Measurements from ENCODE around the gene APCDD1.
"Not testable (repeated sequence)": the region's sequence is repeated elsewhere in the genome, so short reads cannot be mapped to it uniquely, and the experiment has no call there.

The APCDD1 gene

DNA sequence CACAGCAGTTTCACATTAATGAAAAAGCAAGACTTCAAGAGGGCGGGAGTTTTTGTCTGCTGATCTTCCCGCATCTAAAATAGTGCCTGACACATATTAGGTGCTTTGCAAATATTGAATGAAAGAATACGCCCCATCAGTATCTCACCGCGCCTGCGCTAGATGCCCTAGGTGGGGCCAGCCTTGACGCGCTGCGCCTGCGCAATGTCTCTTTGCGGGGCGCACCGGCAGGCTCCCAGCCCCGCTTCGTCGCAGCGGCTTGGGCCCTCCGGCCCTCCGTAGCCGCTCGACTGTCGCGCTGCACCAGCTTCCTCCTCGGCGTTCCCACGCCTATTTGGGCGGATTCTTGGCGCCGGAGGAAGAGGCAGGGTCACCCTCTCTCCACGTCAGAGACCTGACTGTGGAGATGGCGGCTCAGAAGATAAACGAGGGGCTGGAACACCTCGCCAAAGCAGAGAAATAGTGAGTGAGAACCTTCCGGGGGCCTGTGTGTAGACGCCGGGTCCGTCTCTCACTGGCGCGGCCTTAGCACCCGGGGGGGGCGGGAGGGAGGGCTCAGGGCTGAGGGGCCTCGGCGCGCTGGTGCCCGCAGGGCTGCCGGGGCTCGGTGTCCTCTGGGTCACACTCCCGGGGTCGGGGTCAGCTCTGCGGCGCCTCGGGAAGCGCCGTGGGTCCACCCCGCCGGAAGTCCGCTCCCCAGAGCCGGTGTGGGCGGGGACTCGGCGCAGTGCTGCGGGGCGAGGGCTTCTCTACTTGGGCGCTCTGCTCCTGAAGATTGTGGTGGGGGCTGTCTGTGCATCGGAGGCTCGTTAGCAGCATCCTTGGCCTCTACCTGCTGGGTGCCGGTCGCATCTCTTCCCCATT is 71.5 kb downstream of the APCDD1 start, which contains the start of gene NAPG:
Gene NAPG, plus strand, starts transcription at position 331 of the 864 bp plus-strand sequence. Its CDS starts 76 bp downstream, at position 407.
- DNase-seq (ENCODE audit: low read depth): peak; percentile 44

- DNase-seq (ENCODE audit: low read depth): no peak
Observed at GRCh38 chr18:10526561-10526949, 72.1 kb downstream of the APCDD1 start.

DNA sequence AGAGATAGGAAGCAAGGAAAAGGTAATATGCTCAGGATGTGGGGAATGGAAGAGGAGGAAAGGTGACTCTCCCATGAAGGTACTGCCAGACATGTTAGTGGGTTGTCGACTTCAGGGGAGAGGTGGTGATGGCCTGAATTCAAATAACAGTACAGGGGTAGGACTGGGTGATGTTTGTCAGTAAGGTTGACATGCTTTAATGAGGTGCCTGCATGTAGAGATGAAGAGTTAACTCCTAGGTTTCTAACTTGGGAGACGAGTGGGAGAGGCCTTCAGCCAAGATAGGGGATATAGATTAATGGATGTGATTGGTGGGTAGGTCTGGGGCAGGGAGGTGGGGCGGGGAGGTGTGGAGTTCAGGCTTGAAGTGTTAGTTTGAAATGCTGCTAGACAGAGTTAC is 74.0 kb downstream of the APCDD1 start:
- no peak for DNase-seq (ENCODE audit: low read depth)

GRCh38 chr18:10530002-10530401 is 75.6 kb downstream of the APCDD1 start:
- DNase-seq (ENCODE audit: low read depth): no peak

DNA sequence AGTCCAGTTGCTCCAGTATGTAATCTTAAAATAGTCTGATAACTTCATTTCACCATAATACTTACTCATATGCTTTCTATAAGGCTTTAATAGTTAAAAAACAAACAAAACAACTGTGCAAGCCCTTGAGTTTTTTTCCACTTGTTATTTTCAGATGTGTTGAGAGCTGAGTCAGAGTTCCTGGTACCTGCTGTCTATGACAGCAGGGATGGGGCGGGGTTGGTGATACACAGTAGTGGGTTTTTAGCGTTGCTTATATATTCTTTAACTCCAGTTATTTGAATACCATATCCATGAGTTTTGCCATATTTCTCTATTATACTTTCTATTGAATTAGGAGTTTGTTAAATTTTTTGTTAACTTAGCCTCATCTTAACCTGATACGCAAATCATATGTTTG is 76.4 kb downstream of the APCDD1 start:
- no peak for DNase-seq (ENCODE audit: low read depth)

DNA sequence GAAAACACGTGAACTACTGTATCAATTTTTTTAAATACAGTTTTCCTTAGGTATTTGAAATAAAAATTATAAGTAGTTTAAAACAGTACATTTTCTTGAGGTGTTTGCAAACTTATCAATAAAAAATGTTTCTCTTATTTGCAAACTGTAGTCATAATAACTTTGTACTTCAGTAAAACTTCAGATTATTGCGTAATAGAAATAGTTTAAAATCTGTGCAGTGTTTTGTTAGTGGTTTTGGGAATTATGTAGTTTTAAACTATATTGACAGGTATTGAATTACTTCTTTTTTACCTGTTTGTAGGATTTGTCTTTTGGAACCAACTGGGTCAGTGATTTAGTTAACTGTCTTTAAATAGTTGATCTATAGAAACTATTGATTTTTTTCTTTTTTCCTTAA is 78.7 kb downstream of the APCDD1 start:
- DNase-seq (ENCODE audit: low read depth): no peak

GRCh38 chr18:10536280-10536679 is 81.8 kb downstream of the APCDD1 start:
- DNase-seq (ENCODE audit: low read depth): no peak

- no peak for DNase-seq (ENCODE audit: low read depth)
Observed at GRCh38 chr18:10537765-10538164, 83.3 kb downstream of the APCDD1 start.

- not testable (repeated sequence) for DNase-seq (ENCODE audit: low read depth)
Observed at GRCh38 chr18:10539124-10539523, 84.7 kb downstream of the APCDD1 start.
